ENCODE measurements around the gene MGAT5. TPM values are rescaled to one million over a fixed set of nuclear protein-coding genes. Genes with fewer than 3 reads are reported as not detected.

The MGAT5 gene
- total RNA-seq, 2 donors from 2014 or later = 61.7 to 63.2 TPM

DNA sequence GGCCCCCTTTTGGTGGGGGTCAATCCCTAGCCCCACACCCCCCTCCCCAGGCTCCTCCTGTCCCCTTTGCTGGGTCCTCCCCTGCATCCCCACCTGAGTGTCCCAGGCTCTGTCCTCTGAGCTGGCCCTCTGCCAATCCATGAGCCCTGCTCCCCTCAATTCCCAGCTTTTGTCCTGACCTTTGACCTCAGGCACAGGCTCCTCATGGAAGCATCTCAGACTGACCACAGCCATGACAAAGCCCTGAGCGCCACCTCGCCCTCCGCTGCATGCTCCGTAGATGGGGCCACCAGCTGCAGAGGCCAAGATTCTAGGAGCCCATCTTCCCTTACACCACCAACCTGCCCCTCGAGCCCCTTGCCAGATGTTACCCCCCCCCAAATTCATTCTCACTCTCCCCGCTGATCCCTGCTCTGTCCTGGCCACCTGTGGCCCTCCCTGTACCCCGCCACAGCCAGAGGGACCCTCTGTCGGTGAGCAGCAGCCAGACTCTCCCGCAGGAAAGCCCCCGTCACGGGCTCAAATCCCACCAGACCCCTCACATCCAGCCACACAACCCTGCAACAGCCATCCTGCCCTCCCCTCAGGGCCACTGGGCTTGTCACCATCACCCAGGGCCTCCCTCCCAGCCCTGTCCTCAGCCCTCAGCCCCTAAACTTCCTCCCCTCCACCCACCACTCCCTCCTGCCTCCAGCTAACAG lies 206.0 kb downstream of the MGAT5 start:
- Histone ChIP-seq H3K4me1 (no peaks in the 10 kb centered on the region), H3K27me3 (no peaks in the 10 kb centered on the region), H3K36me3 (no peaks in the 10 kb centered on the region), H3K9ac (ENCODE audit: low read depth in 2 of 2, low read length in 2 of 2) (no peak overlapping the region), H3K27ac (no peak overlapping the region), H3K4me3 (no peak overlapping the region), H3K9me3 (no peaks in the 10 kb centered on the region)
- no peak for TF ChIP-seq CTCF (IDR thresholded peaks at IDR 0.05)
- intact Hi-C loops (cut with DNase I) = loop anchor here (10.0 kb wide), 1 partner anchor 455 kb away; the partner anchor contains the start of gene CCNT2
- no peak for DNase-seq

DNA sequence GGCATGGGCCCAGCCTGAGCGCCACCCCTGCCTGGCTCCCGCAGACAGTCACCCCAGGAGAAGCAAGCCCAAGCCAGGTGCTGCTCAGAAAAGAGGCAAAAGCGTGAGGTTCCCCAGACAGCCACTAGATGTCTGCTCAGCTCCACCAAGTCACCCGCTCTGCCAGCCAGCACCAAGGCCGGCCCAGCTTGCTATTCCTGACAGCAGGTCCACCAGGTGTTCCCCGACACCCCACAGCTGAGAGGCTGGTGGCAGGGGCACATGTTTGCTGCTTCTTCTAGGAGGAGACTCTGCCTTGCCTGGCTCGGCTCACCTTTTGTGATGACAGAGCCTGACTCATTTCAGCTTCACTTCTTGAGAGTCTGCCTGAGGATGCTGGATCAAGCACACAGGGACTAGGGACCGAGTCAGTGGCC lies 206.7 kb downstream of the MGAT5 start:
- peaks cover 4% of the 10 kb centered on the region for H3K4me1 ChIP-seq
- H3K27me3 ChIP-seq = no peaks in the 10 kb centered on the region
- intact Hi-C loops (cut with DNase I) = no loop called here
- H3K36me3 ChIP-seq = no peaks in the 10 kb centered on the region
- no peak overlapping the region for H3K27ac ChIP-seq
- no peak overlapping the region for H3K9ac ChIP-seq (ENCODE audit: low read depth in 2 of 2, low read length in 2 of 2)
- no peaks in the 10 kb centered on the region for H3K9me3 ChIP-seq
- DNase-seq = peak; percentile 34
- no peak overlapping the region for H3K4me3 ChIP-seq
- TF ChIP-seq CTCF (IDR thresholded peaks at IDR 0.05) = no peak

GRCh38 chr2:134461511-134461910 lies 207.6 kb downstream of the MGAT5 start:
- TF ChIP-seq CTCF (IDR thresholded peaks at IDR 0.05) = no peak
- H3K27ac ChIP-seq = no peak overlapping the region
- H3K4me1 ChIP-seq = peaks cover 4% of the 10 kb centered on the region
- intact Hi-C loops (cut with DNase I) = no loop called here
- no peak overlapping the region for H3K4me3 ChIP-seq
- no peak overlapping the region for H3K9ac ChIP-seq (ENCODE audit: low read depth in 2 of 2, low read length in 2 of 2)
- H3K27me3 ChIP-seq = no peaks in the 10 kb centered on the region
- no peak for DNase-seq
- H3K9me3 ChIP-seq = no peaks in the 10 kb centered on the region
- no peaks in the 10 kb centered on the region for H3K36me3 ChIP-seq

- intact Hi-C loops (cut with DNase I) = no loop called here
- H3K4me3 ChIP-seq = no peak overlapping the region
- H3K36me3 ChIP-seq = no peaks in the 10 kb centered on the region
- DNase-seq = no peak
- peaks cover 4% of the 10 kb centered on the region for H3K4me1 ChIP-seq
- TF ChIP-seq CTCF (IDR thresholded peaks at IDR 0.05) = no peak
- no peaks in the 10 kb centered on the region for H3K9me3 ChIP-seq
- H3K27me3 ChIP-seq = no peaks in the 10 kb centered on the region
- H3K9ac ChIP-seq (ENCODE audit: low read depth in 2 of 2, low read length in 2 of 2) = no peak overlapping the region
- H3K27ac ChIP-seq = no peak overlapping the region
Observed at GRCh38 chr2:134462275-134462674, 208.4 kb downstream of the MGAT5 start.

DNA sequence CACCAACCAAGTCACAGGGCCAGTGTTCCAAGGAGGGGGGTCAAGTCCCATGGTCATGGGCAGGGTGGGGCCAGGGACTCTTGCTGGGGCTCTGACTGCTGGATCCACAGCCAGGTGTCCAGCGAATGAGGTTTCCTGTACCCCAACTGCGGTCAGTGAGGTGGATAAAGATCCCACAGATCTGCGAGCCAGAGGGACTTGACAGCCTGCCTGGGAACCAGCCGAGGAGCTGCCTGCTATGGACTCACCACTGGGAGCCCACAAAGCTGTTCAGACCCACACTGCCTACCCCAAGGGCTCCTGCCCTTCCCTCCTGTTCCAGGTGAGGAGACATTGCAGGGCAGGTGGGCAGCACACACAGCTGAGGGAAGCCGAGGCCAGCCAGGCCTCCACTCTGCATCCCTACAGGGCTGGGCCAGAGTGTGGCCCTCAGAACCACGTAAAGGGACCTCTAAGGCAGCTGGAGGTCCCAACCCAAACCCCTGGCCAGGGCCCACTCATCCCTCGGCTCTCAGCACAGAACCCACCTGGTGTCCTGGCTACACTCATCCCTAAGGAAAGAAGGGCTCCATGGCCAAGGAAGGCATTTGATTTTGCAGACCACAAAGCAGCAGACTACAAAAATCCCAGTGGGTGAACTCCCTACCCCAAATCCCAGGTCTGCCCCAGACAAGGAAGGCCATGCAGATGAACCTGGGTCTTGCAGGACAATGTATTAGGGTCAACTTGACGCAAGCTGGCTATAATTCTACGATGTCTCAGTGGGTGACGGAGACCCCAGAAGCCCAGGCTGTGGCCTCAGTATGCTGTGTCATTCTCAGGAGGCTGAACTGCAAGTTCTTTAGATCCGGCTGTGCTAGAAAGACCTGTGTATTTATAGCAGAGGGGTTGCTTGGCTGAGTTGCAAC lies 209.2 kb downstream of the MGAT5 start:
- Histone ChIP-seq H3K27ac (no peak overlapping the region), H3K27me3 (no peaks in the 10 kb centered on the region), H3K4me1 (peaks cover 4% of the 10 kb centered on the region), H3K9ac (ENCODE audit: low read depth in 2 of 2, low read length in 2 of 2) (no peak overlapping the region), H3K36me3 (no peaks in the 10 kb centered on the region), H3K4me3 (no peak overlapping the region), H3K9me3 (no peaks in the 10 kb centered on the region)
- intact Hi-C loops (cut with DNase I) = no loop called here
- DNase-seq = no peak
- no peak for TF ChIP-seq CTCF (IDR thresholded peaks at IDR 0.05)
